ENCODE measurements around the gene FAM43A. TPM values are rescaled to one million over a fixed set of nuclear protein-coding genes. Genes with fewer than 3 reads are reported as not detected.
A peak's percentile ranks its signal among the peaks of the same experiment; 100 is the strongest.

Gene FAM43A
- polyA plus RNA-seq, 2 of the 4 experiments (the other 2 are of a cell fraction): 0.89 to 2.3 TPM

GRCh38 chr3:194637066-194637465, 48.6 kb upstream of the FAM43A start:
- TF ChIP-seq BCL3 (IDR thresholded peaks at IDR 0.05) (no peak), FOSL2 (IDR thresholded peaks at IDR 0.05) (no peak), FOSL2 (CRISPR knock-in tag; IDR thresholded peaks at IDR 0.05) (no peak), REST (IDR thresholded peaks at IDR 0.05) (no peak), TFCP2L1 (CRISPR knock-in tag; IDR thresholded peaks at IDR 0.05) (no peak), EHF (CRISPR knock-in tag; IDR thresholded peaks at IDR 0.05) (no peak), TP53 (CRISPR knock-in tag; IDR thresholded peaks at IDR 0.05) (no peak)
- TF ChIP-seq, protein P1, sequence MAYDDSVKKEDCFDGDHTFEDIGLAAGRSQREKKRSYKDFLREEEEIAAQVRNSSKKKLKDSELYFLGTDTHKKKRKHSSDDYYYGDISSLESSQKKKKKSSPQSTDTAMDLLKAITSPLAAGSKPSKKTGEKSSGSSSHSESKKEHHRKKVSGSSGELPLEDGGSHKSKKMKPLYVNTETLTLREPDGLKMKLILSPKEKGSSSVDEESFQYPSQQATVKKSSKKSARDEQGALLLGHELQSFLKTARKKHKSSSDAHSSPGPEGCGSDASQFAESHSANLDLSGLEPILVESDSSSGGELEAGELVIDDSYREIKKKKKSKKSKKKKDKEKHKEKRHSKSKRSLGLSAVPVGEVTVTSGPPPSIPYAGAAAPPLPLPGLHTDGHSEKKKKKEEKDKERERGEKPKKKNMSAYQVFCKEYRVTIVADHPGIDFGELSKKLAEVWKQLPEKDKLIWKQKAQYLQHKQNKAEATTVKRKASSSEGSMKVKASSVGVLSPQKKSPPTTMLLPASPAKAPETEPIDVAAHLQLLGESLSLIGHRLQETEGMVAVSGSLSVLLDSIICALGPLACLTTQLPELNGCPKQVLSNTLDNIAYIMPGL (CRISPR knock-in tag; IDR thresholded peaks at IDR 0.05; ENCODE audit: borderline replicate concordance): no peak
- ChIA-PET POLR2A (no interaction called here), CTCF (interaction anchor here (1.3 to 2.2 kb wide), 2 partner anchors 24 to 293 kb away, joined by 3 to 5 read pairs; no protein-coding TSS in a partner anchor)
- H3K4me3 ChIP-seq: no peak overlapping the region
- ATAC-seq (no peak), DNase-seq (ENCODE audit: low read depth in 1 of 2, low spot score in 1 of 2) (no peak), FAIRE-seq (no peak)
- no peaks in the 10 kb centered on the region for H3K9me3 ChIP-seq
- 66% methylated on average over 3 of the region's 3 CpGs for WGBS (ENCODE audit: missing lambda C conversion rate)
- no peak overlapping the region for H3K27ac ChIP-seq
- H3K4me2 ChIP-seq: no peak overlapping the region
- H3K4me1 ChIP-seq: no peaks in the 10 kb centered on the region

- Histone ChIP-seq H3K27ac (no peak overlapping the region), H3K4me1 (no peaks in the 10 kb centered on the region), H3K4me3 (no peak overlapping the region), H3K4me2 (no peak overlapping the region), H3K9me3 (no peaks in the 10 kb centered on the region)
- ChIA-PET POLR2A (no interaction called here), CTCF (interaction anchor here (0.7 to 2.2 kb wide), 3 partner anchors 23 to 294 kb away, joined by 3 to 5 read pairs (median 3); no protein-coding TSS in a partner anchor)
- TF ChIP-seq EHF (CRISPR knock-in tag; IDR thresholded peaks at IDR 0.05) (no peak), HOXB5 (CRISPR knock-in tag; IDR thresholded peaks at IDR 0.05) (no peak), KDM1A (IDR thresholded peaks at IDR 0.05; ENCODE audit: low read depth) (no peak), HEYL (CRISPR knock-in tag; IDR thresholded peaks at IDR 0.05) (no peak), HOXB13 (CRISPR knock-in tag; IDR thresholded peaks at IDR 0.05; ENCODE audit: low read depth) (no peak), JUNB (IDR thresholded peaks at IDR 0.05) (no peak)
- ATAC-seq (no peak), FAIRE-seq (no peak), DNase-seq (ENCODE audit: low read depth in 1 of 2, low spot score in 1 of 2) (no peak)
- WGBS (ENCODE audit: missing lambda C conversion rate): 89% methylated on average over 22 of the region's 22 CpGs
Measured at GRCh38 chr3:194637541-194638400, 47.9 kb upstream of the FAM43A start.

DNA sequence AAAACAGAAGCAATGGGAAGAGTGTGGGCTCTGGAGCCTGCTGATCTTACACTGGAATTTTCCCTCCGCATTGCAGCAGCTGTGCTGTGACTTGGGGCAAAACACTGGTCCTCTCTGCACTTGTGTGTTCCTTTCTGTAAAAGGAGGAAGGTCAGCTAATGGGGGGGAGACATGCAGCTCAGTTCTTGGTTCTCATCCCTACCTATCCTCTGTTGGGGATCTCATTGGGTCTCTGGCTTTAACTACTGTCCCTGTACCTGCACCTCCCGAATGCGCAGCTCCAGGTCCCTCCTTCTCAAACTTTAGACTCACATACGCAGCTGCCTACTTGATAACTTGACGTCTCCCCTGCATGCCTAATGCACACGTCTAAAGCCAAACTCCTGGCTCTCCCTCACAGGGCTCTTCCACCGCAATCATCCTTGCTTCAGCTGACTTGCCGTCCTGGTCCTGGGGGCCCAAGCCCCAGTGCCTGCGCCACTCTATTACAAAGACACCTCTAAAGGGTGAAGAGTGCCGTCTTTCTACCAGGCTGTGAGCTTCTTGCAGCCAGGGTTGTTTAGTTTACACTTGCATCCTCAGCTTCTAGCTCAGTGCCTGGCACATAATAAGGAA, 46.6 kb upstream of the FAM43A start:
- DNase-seq (ENCODE audit: low read depth in 1 of 2, low spot score in 1 of 2) (no peak), ATAC-seq (0 out of 6 replicates have a peak, but pooled peaks of 1 of the 2 experiments have one; percentile 11), FAIRE-seq (no peak)
- 91% methylated on average over 10 of the region's 10 CpGs for WGBS (ENCODE audit: missing lambda C conversion rate)
- Histone ChIP-seq H3K9me3 (no peaks in the 10 kb centered on the region), H3K4me1 (no peaks in the 10 kb centered on the region), H3K27ac (no peak overlapping the region), H3K4me2 (no peak overlapping the region), H3K4me3 (no peak overlapping the region)
- POLR2A ChIA-PET: no interaction called here
- no peak for TF ChIP-seq CEBPB (IDR thresholded peaks at IDR 0.05)
- no peak for TF ChIP-seq BHLHE40 (IDR thresholded peaks at IDR 0.05; ENCODE audit: low read depth, low read length)
- no peak for TF ChIP-seq NR3C1 (IDR thresholded peaks at IDR 0.05)
- no peak for TF ChIP-seq FOXS1 (CRISPR knock-in tag; IDR thresholded peaks at IDR 0.05)
- no peak for TF ChIP-seq NFE2L2 (conservative IDR thresholded peaks at IDR 0.05; ENCODE audit: low read length)
- no peak for TF ChIP-seq RCOR1 (IDR thresholded peaks at IDR 0.05; ENCODE audit: low read depth, low read length)
- TF ChIP-seq FOSL2 (IDR thresholded peaks at IDR 0.05): no peak
- TF ChIP-seq FOSL2 (CRISPR knock-in tag; IDR thresholded peaks at IDR 0.05): no peak
- TF ChIP-seq, protein P1 (CRISPR knock-in tag; IDR thresholded peaks at IDR 0.05; ENCODE audit: borderline replicate concordance): no peak
- TF ChIP-seq EHF (CRISPR knock-in tag; IDR thresholded peaks at IDR 0.05): no peak
- CTCF ChIA-PET: interaction anchor here (0.7 to 1.5 kb wide), 2 partner anchors 25 to 153 kb away, joined by 3 read pairs; no protein-coding TSS in a partner anchor

All from A549 (cell line).